GM12875 (cell line): Measurements from ENCODE around the gene EDC3.

Experiments used
- H3K4me3 ChIP-seq: one replicate; pipeline ENCODE4 v1.5.1; 2011; ENCODE audit warnings: low read depth, low read length, control low read depth
- TF ChIP-seq, protein P1 (sequence below): IDR thresholded peaks from 2 replicates; pipeline ENCODE4 v1.5.1; 2011; ENCODE audit warnings: low read depth, mild to moderate bottlenecking, control low read depth, inconsistent platforms, low read length, moderate library complexity, borderline replicate concordance; ENCODE audit not compliant: insufficient read depth

Gene EDC3

GRCh38 chr15:74674161-74674560 lies 21.7 kb downstream of the EDC3 start:
- no peak overlapping the region for H3K4me3 ChIP-seq
- TF ChIP-seq, protein P1, sequence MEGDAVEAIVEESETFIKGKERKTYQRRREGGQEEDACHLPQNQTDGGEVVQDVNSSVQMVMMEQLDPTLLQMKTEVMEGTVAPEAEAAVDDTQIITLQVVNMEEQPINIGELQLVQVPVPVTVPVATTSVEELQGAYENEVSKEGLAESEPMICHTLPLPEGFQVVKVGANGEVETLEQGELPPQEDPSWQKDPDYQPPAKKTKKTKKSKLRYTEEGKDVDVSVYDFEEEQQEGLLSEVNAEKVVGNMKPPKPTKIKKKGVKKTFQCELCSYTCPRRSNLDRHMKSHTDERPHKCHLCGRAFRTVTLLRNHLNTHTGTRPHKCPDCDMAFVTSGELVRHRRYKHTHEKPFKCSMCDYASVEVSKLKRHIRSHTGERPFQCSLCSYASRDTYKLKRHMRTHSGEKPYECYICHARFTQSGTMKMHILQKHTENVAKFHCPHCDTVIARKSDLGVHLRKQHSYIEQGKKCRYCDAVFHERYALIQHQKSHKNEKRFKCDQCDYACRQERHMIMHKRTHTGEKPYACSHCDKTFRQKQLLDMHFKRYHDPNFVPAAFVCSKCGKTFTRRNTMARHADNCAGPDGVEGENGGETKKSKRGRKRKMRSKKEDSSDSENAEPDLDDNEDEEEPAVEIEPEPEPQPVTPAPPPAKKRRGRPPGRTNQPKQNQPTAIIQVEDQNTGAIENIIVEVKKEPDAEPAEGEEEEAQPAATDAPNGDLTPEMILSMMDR = no peak

- no peak overlapping the region for H3K4me3 ChIP-seq
Measured at GRCh38 chr15:74669627-74670026, 26.2 kb downstream of the EDC3 start.

GRCh38 chr15:74667975-74668374 lies 27.8 kb downstream of the EDC3 start:
- TF ChIP-seq, protein P1 = no peak
- no peak overlapping the region for H3K4me3 ChIP-seq

More at GRCh38 chr15:74669627-74670026, 26.2 kb downstream of the EDC3 start:
- TF ChIP-seq, protein P1 = no peak

DNA sequence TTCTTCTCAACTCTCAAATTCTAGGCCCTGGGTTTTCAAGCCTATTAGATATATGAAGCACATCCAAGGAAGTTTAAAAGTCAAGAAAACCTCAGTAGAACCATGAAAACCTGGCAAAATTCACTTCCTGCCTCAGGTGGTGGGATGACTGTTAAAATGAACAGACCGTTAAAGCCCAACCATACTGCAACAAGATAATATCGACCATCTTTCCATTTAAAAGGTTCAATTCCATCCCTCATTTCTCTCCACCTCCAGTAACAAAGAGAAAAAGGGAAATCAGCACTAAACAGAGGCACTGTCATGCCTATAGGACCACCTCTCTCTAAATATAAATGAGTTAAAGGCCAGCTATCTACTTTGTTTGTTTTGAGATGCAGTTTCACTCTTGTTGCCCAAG lies 31.2 kb downstream of the EDC3 start:
- H3K4me3 ChIP-seq = no peak overlapping the region
- TF ChIP-seq, protein P1 = no peak

- no peak overlapping the region for H3K4me3 ChIP-seq
- TF ChIP-seq, protein P1 = no peak
Measured at GRCh38 chr15:74664028-74664616, 31.7 kb downstream of the EDC3 start.

GRCh38 chr15:74663303-74664027 lies 32.4 kb downstream of the EDC3 start:
- no peak overlapping the region for H3K4me3 ChIP-seq
- TF ChIP-seq, protein P1 = no peak
